Measurements from ENCODE around the gene ABCA12. TPM values are rescaled to one million over a fixed set of nuclear protein-coding genes. Genes with fewer than 3 reads are reported as not detected.

Gene ABCA12
- 0.03 TPM for total RNA-seq (2021; ENCODE audit: unreplicated experiment)
- not detected for polyA plus RNA-seq (2012; ENCODE audit: insufficient read length)
- percentile 8 among the genes with signal in this experiment for Bru-seq, nascent RNA
- percentile 8 among the genes with signal in this experiment for BruChase-seq, experiment 1, labeled RNA remaining after a 2-hour chase
- BruChase-seq, experiment 2, labeled RNA remaining after a 6-hour chase = percentile 7 among the genes with signal in this experiment
- long read RNA-seq = 0 reads

- in situ Hi-C loops (cut with HindIII; ENCODE audit: low pct_unique_long_range_greater_than_20kb, low sequenced_read_pairs) = no loop called here
- no peak for TF ChIP-seq REST (IDR thresholded peaks at IDR 0.05; ENCODE audit: insufficient read depth in 1 of 2, low read depth in 2 of 2, low read length in 1 of 2)
- no peak for TF ChIP-seq CTCF (IDR thresholded peaks at IDR 0.05)
- TF ChIP-seq POLR2AphosphoS5 (IDR thresholded peaks at IDR 0.05; ENCODE audit: low read depth, low read length) = no peak
- no peak for TF ChIP-seq TCF7L2 (IDR thresholded peaks at IDR 0.05; ENCODE audit: low read depth, low read length)
- TF ChIP-seq SIN3A (IDR thresholded peaks at IDR 0.05; ENCODE audit: borderline replicate concordance, insufficient read depth, low read depth, low read length) = no peak
- no TSS peak for BruUV-seq (replicated peaks)
- no peaks in the 10 kb centered on the region for H3K36me3 ChIP-seq (ENCODE audit: control insufficient read depth, insufficient read depth, low read length)
- ChIA-PET CTCF (no interaction called here), POLR2A (no interaction called here)
- H3K4me1 ChIP-seq (ENCODE audit: control insufficient read depth, insufficient read depth, low read length) = no peaks in the 10 kb centered on the region
- no peak within 1 kb of the TSS for H3K27ac ChIP-seq (ENCODE audit: low read length)
- no peak for DNase-seq (ENCODE audit: low read depth, low spot score)
- H3K4me3 ChIP-seq (ENCODE audit: low read depth in 2 of 2, low read length in 2 of 2) = no peak within 1 kb of the TSS
- no peak for ATAC-seq
- intact Hi-C loops (cut with micrococcal nuclease; ENCODE audit: unreplicated experiment) = no loop called here
- no peaks in the 10 kb centered on the region for H3K9me3 ChIP-seq (ENCODE audit: control insufficient read depth, insufficient read depth, low read depth, low read length)
- no peaks in the 10 kb centered on the region; the same call in 1 of the 2 replicates for H3K27me3 ChIP-seq (ENCODE audit: control insufficient read depth, insufficient read depth, low read length)
Observed at GRCh38 chr2:215138479-215138878, at the start of gene ABCA12. Gene ABCA12, minus strand, starts transcription at chr2:215138626. Its CDS starts 418 bp downstream, at chr2:215138208.

GRCh38 chr2:215188078-215188477 is 49.7 kb upstream of the ABCA12 start:
- CTCF ChIA-PET = no interaction called here
- POLR2A ChIA-PET = interaction anchor here (0.6 kb wide), 1 partner anchor 628 kb away, joined by 3 read pairs; no protein-coding TSS in a partner anchor
- no peaks in the 10 kb centered on the region for H3K36me3 ChIP-seq (ENCODE audit: control insufficient read depth, insufficient read depth, low read length)
- no peaks in the 10 kb centered on the region for H3K9me3 ChIP-seq (ENCODE audit: control insufficient read depth, insufficient read depth, low read depth, low read length)
- TF ChIP-seq TCF7L2 (IDR thresholded peaks at IDR 0.05; ENCODE audit: low read depth, low read length) (no peak), REST (IDR thresholded peaks at IDR 0.05; ENCODE audit: insufficient read depth in 1 of 2, low read depth in 2 of 2, low read length in 1 of 2) (no peak)
- no peak overlapping the region for H3K4me3 ChIP-seq (ENCODE audit: low read depth in 2 of 2, low read length in 2 of 2)
- H3K27ac ChIP-seq (ENCODE audit: low read length) = no peak overlapping the region
- in situ Hi-C loops (cut with HindIII; ENCODE audit: low pct_unique_long_range_greater_than_20kb, low sequenced_read_pairs) (no loop called here), intact Hi-C loops (cut with micrococcal nuclease; ENCODE audit: unreplicated experiment) (no loop called here)
- no TSS peak for BruUV-seq (replicated peaks)
- DNase-seq (ENCODE audit: low read depth, low spot score) (no peak), ATAC-seq (no peak)
- H3K4me1 ChIP-seq (ENCODE audit: control insufficient read depth, insufficient read depth, low read length) = no peaks in the 10 kb centered on the region
- no peaks in the 10 kb centered on the region for H3K27me3 ChIP-seq (ENCODE audit: control insufficient read depth, insufficient read depth, low read length)

All from Panc1 (cell line).